Measurements from ENCODE around the gene RERE. TPM values are rescaled to one million over a fixed set of nuclear protein-coding genes. Genes with fewer than 3 reads are reported as not detected.

Gene RERE
- total and polyA plus RNA-seq, 7 donors = 19.2 to 148 (median 90.6) TPM

- TF ChIP-seq POLR2AphosphoS5 (IDR thresholded peaks at IDR 0.05) (no peak), EP300 (IDR thresholded peaks at IDR 0.05) (no peak), POLR2A (IDR thresholded peaks at IDR 0.05) (no peak), CTCF (IDR thresholded peaks at IDR 0.05) (no peak)
- H3K4me1 ChIP-seq = peaks cover 0 to 37% (median 28%) of the 10 kb centered on the region in 4 donors
- H3K36me3 ChIP-seq = no peaks in the 10 kb centered on the region
- 90 to 94% methylated on average over 5 of the region's 5 CpGs for WGBS, 2 donors
- H3K9me3 ChIP-seq = no peaks in the 10 kb centered on the region
- intact Hi-C loops (cut with DNase I) = no loop called here
- no peaks in the 10 kb centered on the region for H3K27me3 ChIP-seq
- peak overlapping the region in 1 of 4 donors; percentile 63 for H3K27ac ChIP-seq
- no peak overlapping the region for H3K4me3 ChIP-seq
- no peak for DNase-seq
Observed at GRCh38 chr1:8591569-8591968, 225.9 kb downstream of the RERE start.

- intact Hi-C loops (cut with DNase I) = no loop called here
- H3K4me1 ChIP-seq = peaks cover 0 to 31% (median 21%) of the 10 kb centered on the region in 4 donors
- WGBS, 2 donors = 53 to 81% methylated on average over 6 of the region's 6 CpGs
- DNase-seq = no peak
- no peaks in the 10 kb centered on the region for H3K9me3 ChIP-seq
- TF ChIP-seq CTCF (IDR thresholded peaks at IDR 0.05) (no peak), POLR2AphosphoS5 (IDR thresholded peaks at IDR 0.05) (no peak), POLR2A (IDR thresholded peaks at IDR 0.05) (no peak), EP300 (IDR thresholded peaks at IDR 0.05) (no peak)
- H3K27me3 ChIP-seq = no peaks in the 10 kb centered on the region
- H3K27ac ChIP-seq = peak overlapping the region in 3 of 4 donors; percentile 2 to 63 (median 19)
- H3K4me3 ChIP-seq = no peak overlapping the region
- H3K36me3 ChIP-seq = no peaks in the 10 kb centered on the region
Observed at GRCh38 chr1:8590721-8591351, 226.6 kb downstream of the RERE start.

- no peak overlapping the region for H3K4me3 ChIP-seq
- H3K9me3 ChIP-seq = no peaks in the 10 kb centered on the region
- peaks cover 0 to 25% (median 17%) of the 10 kb centered on the region in 4 donors for H3K4me1 ChIP-seq
- H3K27ac ChIP-seq = no peak overlapping the region
- intact Hi-C loops (cut with DNase I) = no loop called here
- no peaks in the 10 kb centered on the region for H3K27me3 ChIP-seq
- H3K36me3 ChIP-seq = no peaks in the 10 kb centered on the region
- TF ChIP-seq EP300 (IDR thresholded peaks at IDR 0.05) (no peak), POLR2A (IDR thresholded peaks at IDR 0.05) (no peak), POLR2AphosphoS5 (IDR thresholded peaks at IDR 0.05) (no peak), CTCF (IDR thresholded peaks at IDR 0.05) (no peak)
- WGBS, 2 donors = 81 to 83% methylated on average over 4 of the region's 4 CpGs
- no peak for DNase-seq
Observed at GRCh38 chr1:8589571-8589970, 227.9 kb downstream of the RERE start.

GRCh38 chr1:8587784-8588183, 229.7 kb downstream of the RERE start:
- no peak for DNase-seq
- no peak for TF ChIP-seq POLR2A (IDR thresholded peaks at IDR 0.05)
- no peak for TF ChIP-seq EP300 (IDR thresholded peaks at IDR 0.05)
- TF ChIP-seq CTCF (IDR thresholded peaks at IDR 0.05) = no peak
- no peak for TF ChIP-seq POLR2AphosphoS5 (IDR thresholded peaks at IDR 0.05)
- Histone ChIP-seq H3K36me3 (no peaks in the 10 kb centered on the region), H3K27me3 (no peaks in the 10 kb centered on the region), H3K4me1 (peaks cover 0 to 25% (median 17%) of the 10 kb centered on the region in 4 donors), H3K4me3 (no peak overlapping the region), H3K9me3 (no peaks in the 10 kb centered on the region), H3K27ac (no peak overlapping the region)
- 69 to 81% methylated on average over 5 of the region's 5 CpGs for WGBS, 2 donors
- intact Hi-C loops (cut with DNase I) = no loop called here

- Histone ChIP-seq H3K27me3 (no peaks in the 10 kb centered on the region), H3K27ac (no peak overlapping the region), H3K4me3 (no peak overlapping the region), H3K36me3 (no peaks in the 10 kb centered on the region), H3K4me1 (peaks cover 0 to 22% (median 15%) of the 10 kb centered on the region in 4 donors), H3K9me3 (no peaks in the 10 kb centered on the region)
- WGBS, 2 donors = 94 to 100% methylated on average over 1 of the region's 1 CpG
- no peak for TF ChIP-seq EP300 (IDR thresholded peaks at IDR 0.05)
- TF ChIP-seq POLR2A (IDR thresholded peaks at IDR 0.05) = no peak
- no peak for TF ChIP-seq CTCF (IDR thresholded peaks at IDR 0.05)
- no peak for TF ChIP-seq POLR2AphosphoS5 (IDR thresholded peaks at IDR 0.05)
- no peak for DNase-seq
- intact Hi-C loops (cut with DNase I) = no loop called here
Observed at GRCh38 chr1:8586438-8586837, 231.0 kb downstream of the RERE start.
